Naive thymus-derived CD4-positive, alpha-beta T cell (primary cell): ENCODE results near the gene STX16. TPM values are rescaled to one million over a fixed set of nuclear protein-coding genes. Genes with fewer than 3 reads are reported as not detected.

ENCODE experiments used
- ATAC-seq: fragments of 150-1000 bp; cut with Tn5 transposase; 2 replicates; pipeline ENCODE4 v1.10.0; 2021; ENCODE audit warnings: mild to moderate bottlenecking, moderate library complexity
- CTCF ChIA-PET: fragments of 350-600 bp; sonication (Branson Sonifier 250); formaldehyde crosslinking; loops from one replicate; lab custom pipeline; 2021; ENCODE audit warnings: antibody characterized with exemption; lab: Charles Lee
- POLR2A ChIA-PET: fragments of 350-600 bp; sonication (Branson Sonifier 250); formaldehyde crosslinking; loops from one replicate; lab custom pipeline; 2021; ENCODE audit warnings: antibody characterized with exemption, inconsistent platforms; lab: Charles Lee
- DNase-seq, 9 donors: peaks; one replicate each; pipeline versions ENCODE4 v3.0.0 to v3.0.0-alpha.2; 2020 to 2022; ENCODE audit warnings: mixed read lengths in 1 of 9
- H3K27ac ChIP-seq: one replicate; pipeline ENCODE4 v1.7.0; 2013; ENCODE audit warnings: mild to moderate bottlenecking, low read depth, low read length, moderate library complexity
- H3K27me3 ChIP-seq, 2 donors: one replicate each; pipeline ENCODE4 v1.7.0; 2013; ENCODE audit warnings: low read length in 2 of 2, mild to moderate bottlenecking in 2 of 2, moderate library complexity in 2 of 2; ENCODE audit not compliant: control insufficient read depth in 2 of 2, insufficient read depth in 2 of 2
- H3K36me3 ChIP-seq, 3 experiments: 1 replicate in 2 of 3; 2 replicates in 1 of 3; pipeline ENCODE4 v1.7.0; 2013; ENCODE audit warnings: low read length in 3 of 3, mild to moderate bottlenecking in 3 of 3, moderate library complexity in 1 of 3; ENCODE audit not compliant: insufficient read depth in 3 of 3, control insufficient read depth in 2 of 3
- H3K4me1 ChIP-seq, 2 donors: one replicate each; pipeline ENCODE4 v1.7.0; 2013; ENCODE audit warnings: low read length in 2 of 2, mild to moderate bottlenecking in 2 of 2, moderate library complexity in 1 of 2; ENCODE audit not compliant: control insufficient read depth in 2 of 2, insufficient read depth in 2 of 2
- H3K4me3 ChIP-seq: 2 replicates; pipeline ENCODE4 v1.7.0; 2013; ENCODE audit warnings: mild to moderate bottlenecking, low read length
- H3K9me3 ChIP-seq, 3 experiments: 1 replicate in 2 of 3; 2 replicates in 1 of 3; pipeline ENCODE4 v1.7.0; 2013; ENCODE audit warnings: low read length in 3 of 3; ENCODE audit not compliant: control insufficient read depth in 2 of 3
- H3K27ac Mint-ChIP-seq, 9 donors: one replicate each; pipeline ENCODE4 v1.8.0; 2020 to 2022; ENCODE audit warnings: mixed read lengths in 9 of 9, mild to moderate bottlenecking in 8 of 9, moderate library complexity in 5 of 9, inconsistent platforms in 2 of 9
- H3K27me3 Mint-ChIP-seq, 5 donors: one replicate each; pipeline ENCODE4 v1.8.0; 2021 to 2022; ENCODE audit warnings: mixed read lengths in 5 of 5, mild to moderate bottlenecking in 1 of 5
- H3K36me3 Mint-ChIP-seq, 5 donors: one replicate each; pipeline ENCODE4 v1.8.0; 2020 to 2022; ENCODE audit warnings: mixed read lengths in 5 of 5, mild to moderate bottlenecking in 3 of 5, inconsistent platforms in 1 of 5
- H3K4me1 Mint-ChIP-seq, 7 donors: one replicate each; pipeline ENCODE4 v1.8.0; 2020 to 2022; ENCODE audit warnings: mixed read lengths in 7 of 7, mild to moderate bottlenecking in 3 of 7, inconsistent platforms in 1 of 7
- H3K4me3 Mint-ChIP-seq, 10 donors: one replicate each; pipeline ENCODE4 v1.8.0; 2020 to 2022; ENCODE audit warnings: mild to moderate bottlenecking in 10 of 10, mixed read lengths in 10 of 10, moderate library complexity in 6 of 10, inconsistent platforms in 2 of 10
- H3K9me3 Mint-ChIP-seq, 11 donors: one replicate each; pipeline ENCODE4 v1.8.0; 2020 to 2022; ENCODE audit warnings: mixed read lengths in 11 of 11, mild to moderate bottlenecking in 4 of 11, inconsistent platforms in 1 of 11, moderate library complexity in 1 of 11
- intact Hi-C, 2 donors: fragments of 100-400 bp; cut with micrococcal nuclease; formaldehyde crosslinking; loops; one replicate each; pipeline ENCODE4 v1.15.1; 2023
- polyA plus RNA-seq, 2 donors: library from polyadenylated mRNA; unstranded; fragments of 300-500 nt; fragmentation: Illumina TruSeq; gene quantifications; one replicate each; pipeline ENCODE4 v1.2.3, GENCODE V29; 2021
- total RNA-seq, 6 experiments: library from RNA in 5 of 6; stranded (reverse) in 5 of 6; gene quantifications; 1 replicate in 5 of 6; 2 replicates in 1 of 6; pipeline ENCODE4 v1.2.3 and lab custom pipeline; 2021 to 2026

The STX16 gene
- total and polyA plus RNA-seq, 7 experiments from 2014 or later = 32.0 to 225 (median 185) TPM

GRCh38 chr20:58636396-58636982 lies 14.6 kb upstream of the STX16 start:
- Mint-ChIP-seq H3K4me1 (peaks cover 6 to 33% (median 17%) of the 10 kb centered on the region in 7 donors), H3K4me3 (no peak overlapping the region), H3K9me3 (no peaks in the 10 kb centered on the region), H3K27ac (peak overlapping the region in 3 of 9 donors; percentile 25 to 79 (median 44)), H3K36me3 (no peaks in the 10 kb centered on the region), H3K27me3 (peaks cover 0 to 20% (median 4%) of the 10 kb centered on the region in 5 donors)
- no peaks in the 10 kb centered on the region for H3K27me3 ChIP-seq
- peaks cover 4 to 15% of the 10 kb centered on the region in 2 donors for H3K4me1 ChIP-seq
- ChIA-PET CTCF (no interaction called here), POLR2A (interaction anchor here (1.1 kb wide), 1 partner anchor 16 kb away, joined by 3 read pairs; no protein-coding TSS in a partner anchor)
- ATAC-seq (no peak), DNase-seq (no peak)
- no peak overlapping the region for H3K4me3 ChIP-seq
- no peaks in the 10 kb centered on the region for H3K36me3 ChIP-seq
- no peaks in the 10 kb centered on the region for H3K9me3 ChIP-seq
- intact Hi-C loops = no loop called here
- no peak overlapping the region for H3K27ac ChIP-seq

GRCh38 chr20:58636983-58637421 lies 14.1 kb upstream of the STX16 start:
- no peak overlapping the region for H3K4me3 Mint-ChIP-seq
- Histone ChIP-seq H3K9me3 (no peaks in the 10 kb centered on the region), H3K27me3 (no peaks in the 10 kb centered on the region), H3K36me3 (no peaks in the 10 kb centered on the region), H3K4me3 (no peak overlapping the region), H3K4me1 (peaks cover 4 to 15% of the 10 kb centered on the region in 2 donors), H3K27ac (no peak overlapping the region)
- intact Hi-C loops = no loop called here
- H3K9me3 Mint-ChIP-seq = no peaks in the 10 kb centered on the region
- ATAC-seq (no peak), DNase-seq (no peak)
- peaks cover 6 to 33% (median 17%) of the 10 kb centered on the region in 7 donors for H3K4me1 Mint-ChIP-seq
- ChIA-PET POLR2A (interaction anchor here (0.6 to 1.1 kb wide), 2 partner anchors 15 to 366 kb away, joined by 3 read pairs; no protein-coding TSS in a partner anchor), CTCF (no interaction called here)
- peaks cover 0 to 21% (median 6%) of the 10 kb centered on the region in 5 donors for H3K27me3 Mint-ChIP-seq
- H3K36me3 Mint-ChIP-seq = no peaks in the 10 kb centered on the region
- H3K27ac Mint-ChIP-seq = peak overlapping the region in 3 of 9 donors; percentile 25 to 79 (median 44)

- no peaks in the 10 kb centered on the region for H3K36me3 ChIP-seq
- Mint-ChIP-seq H3K9me3 (no peaks in the 10 kb centered on the region), H3K4me1 (peaks cover 4 to 30% (median 17%) of the 10 kb centered on the region in 7 donors), H3K27me3 (peaks cover 0 to 25% (median 12%) of the 10 kb centered on the region in 5 donors), H3K4me3 (no peak overlapping the region), H3K36me3 (no peaks in the 10 kb centered on the region), H3K27ac (no peak overlapping the region)
- DNase-seq (no peak), ATAC-seq (no peak)
- no peak overlapping the region for H3K27ac ChIP-seq
- no peak overlapping the region for H3K4me3 ChIP-seq
- ChIA-PET POLR2A (interaction anchor here (0.6 to 1.1 kb wide), 2 partner anchors 15 to 367 kb away, joined by 3 read pairs; no protein-coding TSS in a partner anchor), CTCF (no interaction called here)
- H3K27me3 ChIP-seq = no peaks in the 10 kb centered on the region
- intact Hi-C loops = no loop called here
- no peaks in the 10 kb centered on the region for H3K9me3 ChIP-seq
- H3K4me1 ChIP-seq = peaks cover 4 to 15% of the 10 kb centered on the region in 2 donors
Observed at GRCh38 chr20:58637466-58638213, 13.4 kb upstream of the STX16 start.

GRCh38 chr20:58638467-58639181 lies 12.5 kb upstream of the STX16 start:
- Histone ChIP-seq H3K27me3 (no peaks in the 10 kb centered on the region), H3K36me3 (no peaks in the 10 kb centered on the region), H3K4me3 (no peak overlapping the region), H3K4me1 (peaks cover 4 to 15% of the 10 kb centered on the region in 2 donors), H3K9me3 (no peaks in the 10 kb centered on the region), H3K27ac (no peak overlapping the region)
- H3K4me3 Mint-ChIP-seq = no peak overlapping the region
- intact Hi-C loops = no loop called here
- DNase-seq (no peak), ATAC-seq (no peak)
- peaks cover 0 to 25% (median 12%) of the 10 kb centered on the region in 5 donors for H3K27me3 Mint-ChIP-seq
- H3K36me3 Mint-ChIP-seq = no peaks in the 10 kb centered on the region
- ChIA-PET CTCF (no interaction called here), POLR2A (no interaction called here)
- H3K9me3 Mint-ChIP-seq = no peaks in the 10 kb centered on the region
- peaks cover 4 to 25% (median 17%) of the 10 kb centered on the region in 7 donors for H3K4me1 Mint-ChIP-seq
- peak overlapping the region in 1 of 9 donors; percentile 8 for H3K27ac Mint-ChIP-seq

- intact Hi-C loops = no loop called here
- H3K4me3 Mint-ChIP-seq = no peak overlapping the region
- H3K9me3 Mint-ChIP-seq = no peaks in the 10 kb centered on the region
- no peak for ATAC-seq
- no peaks in the 10 kb centered on the region for H3K36me3 Mint-ChIP-seq
- Histone ChIP-seq H3K36me3 (no peaks in the 10 kb centered on the region), H3K27ac (no peak overlapping the region), H3K9me3 (no peaks in the 10 kb centered on the region), H3K4me1 (peaks cover 3 to 9% of the 10 kb centered on the region in 2 donors), H3K27me3 (no peaks in the 10 kb centered on the region), H3K4me3 (no peak overlapping the region)
- POLR2A ChIA-PET = no interaction called here
- H3K27ac Mint-ChIP-seq = peak overlapping the region in 1 of 9 donors; percentile 8
- CTCF ChIA-PET = interaction anchor here (1.0 kb wide), 1 partner anchor 447 kb away, joined by 3 read pairs; no protein-coding TSS in a partner anchor
- DNase-seq = no peak
- H3K27me3 Mint-ChIP-seq = peaks cover 0 to 25% (median 12%) of the 10 kb centered on the region in 5 donors
- peaks cover 4 to 17% (median 10%) of the 10 kb centered on the region in 7 donors for H3K4me1 Mint-ChIP-seq
Observed at GRCh38 chr20:58639182-58640146, 11.6 kb upstream of the STX16 start.
